Forelimb muscle (tissue), 1 donor: ENCODE results near the gene FOXN3. TPM values are rescaled to one million over a fixed set of nuclear protein-coding genes. Genes with fewer than 3 reads are reported as not detected.
"Not testable (repeated sequence)": the region's sequence is repeated elsewhere in the genome, so short reads cannot be mapped to it uniquely, and the experiment has no call there.

Source experiments
- DNase-seq: peaks from one replicate; pipeline ENCODE4 v3.0.0-alpha.2; 2013; ENCODE audit warnings: low read depth
- polyA plus RNA-seq: library from polyadenylated mRNA; unstranded; fragments of 120-200 nt; gene quantifications from one replicate; pipeline ENCODE4 v1.2.1, GENCODE V29; 2013; ENCODE audit not compliant: insufficient read length

The FOXN3 gene
- polyA plus RNA-seq, 1 donor = 70.1 TPM

- no peak for DNase-seq
Observed at GRCh38 chr14:89131004-89131750, 285.9 kb downstream of the FOXN3 start.

- DNase-seq = no peak
Observed at GRCh38 chr14:89129570-89129969, 287.5 kb downstream of the FOXN3 start.

GRCh38 chr14:89128311-89129026 lies 288.6 kb downstream of the FOXN3 start:
- no peak for DNase-seq

GRCh38 chr14:89126461-89126860 lies 290.6 kb downstream of the FOXN3 start:
- no peak for DNase-seq

GRCh38 chr14:89125216-89125615 lies 291.8 kb downstream of the FOXN3 start:
- DNase-seq = no peak

- DNase-seq = no peak
Observed at GRCh38 chr14:89123851-89124250, 293.2 kb downstream of the FOXN3 start.

GRCh38 chr14:89123215-89123614 lies 293.8 kb downstream of the FOXN3 start:
- no peak for DNase-seq

- no peak for DNase-seq
Observed at GRCh38 chr14:89121968-89122620, 294.9 kb downstream of the FOXN3 start.

- DNase-seq = no peak
Observed at GRCh38 chr14:89117012-89117411, 300.0 kb downstream of the FOXN3 start.

- no peak for DNase-seq
Observed at GRCh38 chr14:89114109-89114508, 302.9 kb downstream of the FOXN3 start.

- DNase-seq = no peak
Observed at GRCh38 chr14:89112720-89113119, 304.3 kb downstream of the FOXN3 start.

- not testable (repeated sequence) for DNase-seq
Observed at GRCh38 chr14:89111766-89112543, 305.1 kb downstream of the FOXN3 start.

GRCh38 chr14:89111232-89111631 lies 305.8 kb downstream of the FOXN3 start:
- not testable (repeated sequence) for DNase-seq

GRCh38 chr14:89110110-89110509 lies 306.9 kb downstream of the FOXN3 start:
- no peak for DNase-seq

GRCh38 chr14:89108608-89109007 lies 308.4 kb downstream of the FOXN3 start:
- no peak for DNase-seq

GRCh38 chr14:89107626-89108025 lies 309.4 kb downstream of the FOXN3 start:
- no peak for DNase-seq
